ENCODE measurements around the gene TNFRSF9. TPM values are rescaled to one million over a fixed set of nuclear protein-coding genes. Genes with fewer than 3 reads are reported as not detected.

Gene TNFRSF9
- polyA plus RNA-seq, 1 of the 3 experiments (the other 2 are of a cell fraction), result 2.9 TPM

DNA sequence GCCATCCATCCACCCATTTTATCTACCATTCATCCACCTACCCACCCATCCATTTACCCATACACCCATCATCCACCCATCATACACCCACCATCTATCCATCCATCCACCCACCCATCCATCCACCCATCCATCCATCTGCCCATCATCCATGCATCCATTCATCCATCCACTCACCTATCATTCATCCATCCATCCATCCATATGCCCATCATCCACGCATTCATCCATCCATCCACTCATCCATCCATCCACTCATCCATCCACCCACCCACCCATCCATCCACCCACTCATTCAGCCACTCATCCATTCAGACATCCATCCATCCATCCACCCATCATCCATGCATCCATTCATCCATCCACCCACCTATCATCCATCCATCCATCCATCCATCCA is 55.9 kb downstream of the TNFRSF9 start:
- POLR2A ChIA-PET, result no interaction called here
- CTCF ChIA-PET, result no interaction called here
- no peak for DNase-seq

DNA sequence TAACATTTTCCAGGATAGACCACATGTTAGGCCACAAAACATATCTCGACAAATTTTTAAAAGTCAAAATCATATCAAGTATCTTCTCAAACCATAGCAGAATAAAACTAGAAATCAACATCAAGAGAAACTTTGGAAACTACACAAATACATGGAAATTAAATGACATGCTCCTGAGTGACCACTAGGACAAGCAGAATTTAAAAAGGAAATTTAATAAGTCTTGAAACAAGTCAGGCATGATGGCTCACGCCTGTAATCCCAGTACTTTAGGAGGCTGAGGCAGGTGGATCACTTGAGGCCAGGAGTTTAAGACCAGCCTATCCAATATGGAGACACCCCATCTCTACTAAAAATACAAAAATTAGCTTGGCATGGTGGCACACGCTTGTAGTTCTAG is 61.4 kb downstream of the TNFRSF9 start:
- no peaks in the 10 kb centered on the region for H3K79me2 ChIP-seq (ENCODE audit: insufficient read depth)
- ChIA-PET POLR2A (no interaction called here), CTCF (interaction anchor here (0.9 to 1.3 kb wide), 2 partner anchors 23 to 870 kb away, joined by 3 read pairs; no protein-coding TSS in a partner anchor)
- H2AFZ ChIP-seq (ENCODE audit: low read depth), result no peak overlapping the region
- no peak overlapping the region for H3K27ac ChIP-seq (ENCODE audit: low read depth in 2 of 2, low read length in 1 of 2)
- no peak overlapping the region for H3K4me3 ChIP-seq (ENCODE audit: low read depth in 2 of 2, low read length in 1 of 2)
- no peak overlapping the region for H3K4me2 ChIP-seq
- DNase-seq, result no peak
- no peaks in the 10 kb centered on the region for H3F3A ChIP-seq (replicated peaks; ENCODE audit: insufficient read depth)
- 66% methylated on average over 3 of the region's 3 CpGs for WGBS (ENCODE audit: low lambda C conversion rate)
- TF ChIP-seq, protein P1, sequence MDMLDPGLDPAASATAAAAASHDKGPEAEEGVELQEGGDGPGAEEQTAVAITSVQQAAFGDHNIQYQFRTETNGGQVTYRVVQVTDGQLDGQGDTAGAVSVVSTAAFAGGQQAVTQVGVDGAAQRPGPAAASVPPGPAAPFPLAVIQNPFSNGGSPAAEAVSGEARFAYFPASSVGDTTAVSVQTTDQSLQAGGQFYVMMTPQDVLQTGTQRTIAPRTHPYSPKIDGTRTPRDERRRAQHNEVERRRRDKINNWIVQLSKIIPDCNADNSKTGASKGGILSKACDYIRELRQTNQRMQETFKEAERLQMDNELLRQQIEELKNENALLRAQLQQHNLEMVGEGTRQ (IDR thresholded peaks at IDR 0.05; ENCODE audit: borderline replicate concordance, low read depth, low read length), result no peak
- no peak for TF ChIP-seq TAF1 (IDR thresholded peaks at IDR 0.05; ENCODE audit: borderline replicate concordance, low read depth, low read length)
- H3K9me3 ChIP-seq, result no peaks in the 10 kb centered on the region
- H3K9me2 ChIP-seq, result no peaks in the 10 kb centered on the region
- H4K20me1 ChIP-seq (ENCODE audit: insufficient read depth), result no peaks in the 10 kb centered on the region
- no peak overlapping the region for H3K9ac ChIP-seq
- H3K27me3 ChIP-seq (ENCODE audit: insufficient read depth), result no peaks in the 10 kb centered on the region
- H3K4me1 ChIP-seq (ENCODE audit: control insufficient read depth in 1 of 2, insufficient read depth in 2 of 2, low read depth in 1 of 2, low read length in 1 of 2), result no peaks in the 10 kb centered on the region
- H3K36me3 ChIP-seq (replicated peaks in 1 of 2; ENCODE audit: control insufficient read depth in 1 of 2, insufficient read depth in 2 of 2, low read length in 1 of 2), result no peaks in the 10 kb centered on the region

More for the DNA sequence above, 55.9 kb downstream of the TNFRSF9 start:
- H3K36me3 ChIP-seq (replicated peaks in 1 of 2; ENCODE audit: control insufficient read depth in 1 of 2, insufficient read depth in 2 of 2, low read length in 1 of 2), result no peaks in the 10 kb centered on the region
- H2AFZ ChIP-seq (ENCODE audit: low read depth), result no peak overlapping the region
- peaks cover 5% of the 10 kb centered on the region for H3F3A ChIP-seq (replicated peaks; ENCODE audit: insufficient read depth)
- H3K27me3 ChIP-seq (ENCODE audit: insufficient read depth), result no peaks in the 10 kb centered on the region
- no peaks in the 10 kb centered on the region for H3K9me3 ChIP-seq
- H3K27ac ChIP-seq (ENCODE audit: low read depth in 2 of 2, low read length in 1 of 2), result no peak overlapping the region
- H4K20me1 ChIP-seq (ENCODE audit: insufficient read depth), result no peaks in the 10 kb centered on the region
- no peak overlapping the region for H3K9ac ChIP-seq
- no peak overlapping the region for H3K4me3 ChIP-seq (ENCODE audit: low read depth in 2 of 2, low read length in 1 of 2)
- no peaks in the 10 kb centered on the region for H3K9me2 ChIP-seq
- WGBS (ENCODE audit: low lambda C conversion rate), result 97% methylated on average over 1 of the region's 1 CpG
- no peak overlapping the region for H3K4me2 ChIP-seq
- H3K4me1 ChIP-seq (ENCODE audit: control insufficient read depth in 1 of 2, insufficient read depth in 2 of 2, low read depth in 1 of 2, low read length in 1 of 2), result peaks cover 0 to 7% of the 10 kb centered on the region in 2 experiments; a peak in 1 of 4 replicates
- no peaks in the 10 kb centered on the region for H3K79me2 ChIP-seq (ENCODE audit: insufficient read depth)
- TF ChIP-seq, protein P2, sequence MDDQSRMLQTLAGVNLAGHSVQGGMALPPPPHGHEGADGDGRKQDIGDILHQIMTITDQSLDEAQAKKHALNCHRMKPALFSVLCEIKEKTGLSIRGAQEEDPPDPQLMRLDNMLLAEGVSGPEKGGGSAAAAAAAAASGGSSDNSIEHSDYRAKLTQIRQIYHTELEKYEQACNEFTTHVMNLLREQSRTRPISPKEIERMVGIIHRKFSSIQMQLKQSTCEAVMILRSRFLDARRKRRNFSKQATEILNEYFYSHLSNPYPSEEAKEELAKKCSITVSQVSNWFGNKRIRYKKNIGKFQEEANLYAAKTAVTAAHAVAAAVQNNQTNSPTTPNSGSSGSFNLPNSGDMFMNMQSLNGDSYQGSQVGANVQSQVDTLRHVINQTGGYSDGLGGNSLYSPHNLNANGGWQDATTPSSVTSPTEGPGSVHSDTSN (IDR thresholded peaks at IDR 0.05), result no peak
- TF ChIP-seq, protein P3, sequence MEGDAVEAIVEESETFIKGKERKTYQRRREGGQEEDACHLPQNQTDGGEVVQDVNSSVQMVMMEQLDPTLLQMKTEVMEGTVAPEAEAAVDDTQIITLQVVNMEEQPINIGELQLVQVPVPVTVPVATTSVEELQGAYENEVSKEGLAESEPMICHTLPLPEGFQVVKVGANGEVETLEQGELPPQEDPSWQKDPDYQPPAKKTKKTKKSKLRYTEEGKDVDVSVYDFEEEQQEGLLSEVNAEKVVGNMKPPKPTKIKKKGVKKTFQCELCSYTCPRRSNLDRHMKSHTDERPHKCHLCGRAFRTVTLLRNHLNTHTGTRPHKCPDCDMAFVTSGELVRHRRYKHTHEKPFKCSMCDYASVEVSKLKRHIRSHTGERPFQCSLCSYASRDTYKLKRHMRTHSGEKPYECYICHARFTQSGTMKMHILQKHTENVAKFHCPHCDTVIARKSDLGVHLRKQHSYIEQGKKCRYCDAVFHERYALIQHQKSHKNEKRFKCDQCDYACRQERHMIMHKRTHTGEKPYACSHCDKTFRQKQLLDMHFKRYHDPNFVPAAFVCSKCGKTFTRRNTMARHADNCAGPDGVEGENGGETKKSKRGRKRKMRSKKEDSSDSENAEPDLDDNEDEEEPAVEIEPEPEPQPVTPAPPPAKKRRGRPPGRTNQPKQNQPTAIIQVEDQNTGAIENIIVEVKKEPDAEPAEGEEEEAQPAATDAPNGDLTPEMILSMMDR (IDR thresholded peaks at IDR 0.05), result no peak
- TF ChIP-seq TAF1 (IDR thresholded peaks at IDR 0.05; ENCODE audit: borderline replicate concordance, low read depth, low read length) (no peak), FOSL2 (IDR thresholded peaks at IDR 0.05; ENCODE audit: borderline replicate concordance, low read depth) (no peak), RCOR1 (IDR thresholded peaks at IDR 0.05; ENCODE audit: low read length) (no peak), RAD21 (IDR thresholded peaks at IDR 0.05; ENCODE audit: low read length) (no peak), TEAD4 (IDR thresholded peaks at IDR 0.05; ENCODE audit: borderline replicate concordance, insufficient read depth) (no peak), NRF1 (IDR thresholded peaks at IDR 0.05; ENCODE audit: low read depth, low read length) (no peak), NFIC (IDR thresholded peaks at IDR 0.05; ENCODE audit: borderline replicate concordance) (no peak), JUND (IDR thresholded peaks at IDR 0.05) (no peak)
